ENCODE measurements around the gene FOXC1. TPM values are rescaled to one million over a fixed set of nuclear protein-coding genes. Genes with fewer than 3 reads are reported as not detected.

FOXC1 gene
- total and polyA plus RNA-seq, 2 of the 13 experiments (the other 11 are each of a cell fraction or from before 2014, with no cell fraction given), result 0.44 to 0.55 TPM

Other genes starting within 250 kb of the FOXC1 start
- gene FOXF2, start 220.3 kb upstream of the FOXC1 start, total RNA-seq (2016; rRNA removed; fragmentation: Illumina TruSeq; extraction: Trizol), result not detected in 2 replicates
- not detected in 2 replicates for gene FOXF2, start 220.3 kb upstream of the FOXC1 start, polyA plus RNA-seq (2011; rRNA removed)

All from HepG2 (cell line).